ENCODE data around the gene FAM228B. TPM values are rescaled to one million over a fixed set of nuclear protein-coding genes. Genes with fewer than 3 reads are reported as not detected.
"Not testable (repeated sequence)": the region's sequence is repeated elsewhere in the genome, so short reads cannot be mapped to it uniquely, and the experiment has no call there.

FAM228B gene
- polyA plus RNA-seq, 1 donor = 12.6 TPM

DNA sequence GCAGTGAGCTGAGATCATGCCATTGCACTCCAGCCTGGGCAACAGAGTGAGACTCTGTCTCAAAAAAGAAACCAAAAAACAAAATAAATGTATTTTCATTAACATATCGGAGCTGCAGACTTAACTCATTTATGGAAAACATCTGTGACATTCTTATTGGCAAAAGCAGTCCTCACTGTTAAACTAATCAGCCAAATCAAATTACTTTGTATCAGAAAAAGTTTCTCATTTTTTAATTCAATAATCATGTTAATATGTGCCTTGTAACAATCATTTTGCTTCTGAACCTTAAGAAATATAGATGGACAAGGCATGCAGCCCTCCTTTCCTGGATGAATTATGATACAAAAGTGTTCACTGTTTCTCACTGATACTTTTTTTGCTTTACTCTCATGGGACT, 20.6 kb upstream of the FAM228B start:
- DNase-seq (ENCODE audit: low read depth) = no peak

DNA sequence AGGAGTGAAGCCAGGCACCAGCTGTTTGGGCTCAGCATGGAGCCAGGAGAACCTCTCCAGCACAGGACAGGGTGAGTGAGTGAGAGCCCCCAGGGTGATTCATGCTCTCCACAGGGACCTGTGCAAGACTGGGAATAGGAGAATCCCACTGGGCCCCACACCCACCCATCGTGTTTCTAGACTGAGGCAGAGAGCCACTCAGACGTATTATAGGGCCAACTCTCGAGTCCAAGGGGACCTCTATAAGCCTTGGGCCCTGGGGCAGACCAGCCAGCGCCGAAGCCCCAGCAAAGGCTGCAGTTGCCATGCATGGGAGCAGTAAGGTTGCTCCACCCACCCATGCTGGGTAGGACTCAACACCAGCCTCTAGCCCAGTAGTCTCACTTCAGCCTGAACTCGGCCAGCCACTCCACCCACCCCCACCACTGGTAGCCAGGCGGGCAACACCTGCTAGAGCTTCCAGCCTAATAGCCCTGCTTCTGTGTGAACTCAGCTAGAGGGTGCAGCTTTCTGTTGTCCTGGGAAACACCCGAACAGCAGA, 19.1 kb upstream of the FAM228B start:
- DNase-seq (ENCODE audit: low read depth) = no peak

DNA sequence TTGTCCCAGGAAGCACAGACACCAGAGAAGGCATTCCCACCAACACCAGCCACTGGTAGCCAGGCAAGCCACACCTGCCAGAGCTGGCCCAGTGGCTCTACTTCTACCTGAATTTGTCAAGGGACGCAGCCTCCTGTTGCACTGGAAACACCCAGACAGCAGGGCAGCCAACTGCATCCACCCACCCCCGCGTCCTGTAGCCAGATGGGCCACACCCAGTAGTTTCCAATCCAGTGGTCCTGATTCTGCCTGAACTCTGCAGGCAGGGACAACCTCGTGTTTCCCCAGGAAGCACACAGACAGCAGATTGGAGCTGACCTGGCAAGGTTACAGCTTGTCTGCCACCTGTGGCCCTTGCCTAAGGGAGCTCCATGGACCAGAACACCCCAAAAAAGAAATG, 18.4 kb upstream of the FAM228B start:
- no peak for DNase-seq (ENCODE audit: low read depth)

DNA sequence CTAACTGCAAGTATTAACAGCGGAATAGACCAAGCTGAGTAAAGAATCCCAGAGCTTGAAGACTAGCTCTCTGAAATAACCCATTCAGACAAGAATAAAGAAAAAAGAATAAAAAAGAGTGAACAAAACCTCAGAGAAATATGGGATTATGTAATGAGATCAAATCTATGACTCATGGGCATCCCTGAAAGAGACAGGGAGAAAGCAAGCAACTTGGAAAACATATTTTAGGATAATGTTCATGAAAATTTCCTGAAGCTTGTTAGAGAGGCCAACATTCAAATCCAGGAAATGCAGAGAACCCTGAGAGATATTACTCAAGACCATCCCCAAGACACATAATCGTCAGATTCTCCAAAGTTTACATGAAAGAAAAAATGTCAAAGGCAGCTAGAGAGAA, 17.5 kb upstream of the FAM228B start:
- no peak for DNase-seq (ENCODE audit: low read depth)

DNA sequence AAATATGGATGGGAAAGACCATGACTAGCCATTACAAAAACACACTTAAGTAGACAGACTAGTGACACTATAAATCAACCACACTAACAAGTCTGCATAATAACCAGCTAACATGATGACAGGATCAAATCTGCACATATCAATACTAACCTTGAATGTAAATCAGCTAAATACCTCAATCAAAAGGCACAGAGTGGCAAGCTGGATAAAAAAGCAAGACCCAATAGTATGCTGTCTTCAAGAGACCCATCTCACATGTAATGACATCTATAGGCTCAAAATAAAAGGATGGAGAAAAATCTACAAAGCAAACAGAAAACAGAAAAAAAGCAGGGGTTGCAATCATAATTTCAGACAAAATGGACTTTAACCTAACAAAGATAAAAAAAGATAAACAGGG, 16.5 kb upstream of the FAM228B start:
- no peak for DNase-seq (ENCODE audit: low read depth)

DNA sequence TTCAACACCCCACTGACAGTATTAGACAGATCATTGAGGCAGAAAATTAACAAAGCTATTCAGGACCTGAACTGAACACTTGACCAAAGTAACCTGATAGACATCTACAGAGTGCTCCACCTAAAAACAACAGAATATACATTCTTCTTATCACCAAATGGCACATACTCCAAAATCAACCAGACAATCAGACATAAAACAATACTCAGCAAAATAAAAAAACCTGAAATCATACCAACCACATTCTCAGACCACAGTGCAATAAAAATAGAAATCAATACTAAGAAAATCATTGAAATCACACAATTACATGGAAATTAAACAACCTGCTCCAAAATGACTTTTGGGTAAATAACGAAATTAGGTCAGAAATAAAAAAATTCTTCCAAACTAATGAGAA, 15.9 kb upstream of the FAM228B start:
- no peak for DNase-seq (ENCODE audit: low read depth)

DNA sequence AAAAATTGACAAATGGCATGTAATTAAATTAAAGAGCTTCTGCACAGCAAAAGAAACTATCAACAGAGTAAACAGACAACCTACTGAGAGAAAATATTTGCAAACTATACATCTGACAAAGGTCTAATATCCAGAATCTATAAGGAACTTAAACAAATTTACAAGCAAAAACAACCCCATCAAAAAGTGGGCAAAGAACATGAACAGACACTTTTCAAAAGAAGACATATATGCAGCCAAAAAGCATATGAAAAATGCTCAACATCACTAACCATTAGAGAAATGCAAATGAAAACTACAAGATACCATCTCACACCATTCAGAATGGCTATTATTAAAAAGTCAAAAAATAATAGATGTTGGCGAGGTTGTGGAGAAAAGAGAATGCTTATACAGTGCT, 13.8 kb upstream of the FAM228B start:
- DNase-seq (ENCODE audit: low read depth) = not testable (repeated sequence)

DNA sequence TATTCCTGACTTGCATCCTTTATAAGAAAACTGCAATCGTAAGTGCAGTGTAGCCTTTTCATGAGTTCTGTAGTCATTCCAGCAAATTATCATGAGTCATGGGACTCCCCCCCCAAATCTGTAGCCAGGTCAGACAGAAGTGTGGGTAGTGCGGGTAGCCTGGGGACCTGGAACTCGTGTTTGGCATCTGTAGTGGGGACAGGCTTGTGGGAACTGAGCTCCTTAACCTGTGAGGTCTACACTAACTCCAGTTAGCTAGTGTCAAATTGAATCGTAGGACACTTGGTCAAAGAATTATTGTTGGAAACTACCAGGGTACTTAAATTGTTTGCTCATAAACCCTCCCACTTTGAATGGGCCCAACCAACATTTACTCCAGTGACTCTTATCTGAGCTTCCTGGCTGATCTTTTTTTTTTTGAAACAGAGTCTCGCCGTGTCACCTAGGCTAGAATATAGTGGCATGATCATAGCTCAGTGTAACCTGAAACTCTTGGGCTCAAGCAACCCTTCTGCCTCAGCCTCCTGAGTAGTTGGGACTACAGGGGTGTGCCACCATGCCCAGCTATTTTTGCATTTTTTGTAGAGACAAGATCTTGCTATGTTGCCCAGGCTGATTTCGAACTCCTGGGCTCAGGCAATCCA, 12.5 kb upstream of the FAM228B start:
- DNase-seq (ENCODE audit: low read depth) = no peak

DNA sequence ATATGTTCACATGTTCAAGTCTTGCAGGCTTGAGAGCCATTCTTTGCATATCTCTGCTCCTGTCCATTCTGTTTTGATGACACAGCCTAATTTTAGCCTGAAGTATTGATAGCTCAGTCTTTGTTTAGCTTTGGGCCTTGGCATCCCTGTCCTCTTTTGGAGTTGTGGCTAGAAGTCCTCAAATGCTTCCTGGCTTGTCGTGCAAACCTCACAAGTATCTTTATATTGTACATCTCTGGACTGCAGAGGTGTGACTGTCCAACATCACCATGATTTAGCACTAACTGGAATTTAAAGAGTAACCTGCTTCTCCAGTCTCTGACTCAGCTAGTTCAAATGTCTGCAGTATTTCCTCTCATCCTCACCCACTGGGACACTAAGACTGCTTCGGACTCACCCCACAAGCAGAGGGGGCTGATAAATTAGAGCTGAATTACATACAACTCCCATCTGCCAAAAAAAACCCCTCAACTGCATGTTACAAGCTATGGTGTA, 11.8 kb upstream of the FAM228B start:
- no peak for DNase-seq (ENCODE audit: low read depth)

DNA sequence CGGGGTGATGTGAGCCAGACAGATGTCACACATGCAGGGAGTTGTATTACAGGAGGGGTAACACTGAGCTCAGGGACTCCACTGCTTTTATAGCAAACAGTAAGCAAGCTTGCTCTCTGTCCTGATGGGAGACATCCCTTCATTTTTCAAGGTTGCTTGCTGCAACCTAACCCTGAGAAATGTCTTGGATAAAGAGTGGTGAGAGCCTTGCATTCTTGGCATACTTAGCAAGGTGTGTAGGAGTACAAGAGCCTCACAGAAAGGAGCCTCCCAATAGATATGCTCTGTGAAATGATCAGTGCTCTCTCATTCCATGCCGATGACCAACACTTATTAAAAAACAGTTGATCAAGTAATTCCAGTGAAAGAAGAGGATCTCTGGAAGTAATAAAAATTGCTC, 8.2 kb upstream of the FAM228B start:
- DNase-seq (ENCODE audit: low read depth) = no peak

DNA sequence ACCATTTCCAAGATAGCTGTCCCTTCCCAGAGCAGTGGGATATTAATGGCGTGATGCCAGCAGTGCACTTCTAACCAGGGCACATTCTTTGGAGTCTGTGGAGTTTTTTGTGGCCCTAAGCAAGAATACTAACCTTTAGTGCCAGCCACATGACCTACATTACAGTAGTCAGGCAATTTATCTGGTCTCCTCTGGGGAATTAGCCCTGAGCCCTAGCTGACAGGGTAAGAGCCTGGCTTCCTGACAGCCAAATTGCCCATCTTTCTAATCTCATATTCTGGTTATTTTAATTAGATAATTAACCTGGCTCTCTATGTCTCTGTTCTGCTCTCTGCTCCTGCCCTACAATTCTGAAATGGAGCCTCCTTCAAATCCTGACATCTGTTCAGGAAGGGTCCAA, 5.4 kb upstream of the FAM228B start:
- DNase-seq (ENCODE audit: low read depth) = no peak

DNA sequence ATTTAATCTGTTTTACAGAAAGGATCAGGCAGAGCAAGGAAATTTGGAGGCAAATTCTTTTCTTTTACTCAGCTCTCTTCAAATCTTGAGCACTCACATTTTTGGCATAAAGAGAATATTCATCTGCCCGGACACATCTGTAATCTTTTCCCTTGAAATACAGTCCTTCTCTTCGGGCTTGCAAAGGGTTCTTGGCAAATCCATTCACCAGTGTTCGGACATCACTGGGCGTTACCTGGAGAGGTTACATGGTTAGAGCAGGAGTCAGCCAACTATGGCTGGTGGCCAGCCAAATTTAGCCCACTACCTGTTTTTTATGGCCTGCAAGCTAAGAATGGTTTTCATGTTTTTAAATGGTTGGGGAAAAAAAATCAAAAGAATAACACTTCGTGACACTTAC, 2.2 kb upstream of the FAM228B start:
- no peak for DNase-seq (ENCODE audit: low read depth)

DNA sequence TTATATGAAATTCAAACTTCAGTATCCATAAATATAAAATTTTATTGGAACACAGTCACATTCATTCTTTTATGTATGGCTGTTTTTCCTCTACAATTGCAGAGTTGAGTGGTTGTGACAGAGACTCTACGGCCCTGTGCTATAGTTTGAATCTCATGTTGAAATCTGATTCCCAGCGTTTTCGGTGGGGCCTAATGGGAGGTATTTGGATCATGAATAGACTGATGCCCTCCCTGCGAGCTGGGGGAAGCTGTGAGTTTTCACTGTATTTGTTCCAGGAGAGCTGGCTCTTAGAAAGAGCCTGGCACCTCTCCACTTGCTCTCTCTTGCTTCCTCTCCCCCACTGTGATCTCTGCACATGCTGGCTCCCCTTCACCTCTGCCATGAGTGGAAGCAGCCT, 1.8 kb upstream of the FAM228B start:
- no peak for DNase-seq (ENCODE audit: low read depth)

DNA sequence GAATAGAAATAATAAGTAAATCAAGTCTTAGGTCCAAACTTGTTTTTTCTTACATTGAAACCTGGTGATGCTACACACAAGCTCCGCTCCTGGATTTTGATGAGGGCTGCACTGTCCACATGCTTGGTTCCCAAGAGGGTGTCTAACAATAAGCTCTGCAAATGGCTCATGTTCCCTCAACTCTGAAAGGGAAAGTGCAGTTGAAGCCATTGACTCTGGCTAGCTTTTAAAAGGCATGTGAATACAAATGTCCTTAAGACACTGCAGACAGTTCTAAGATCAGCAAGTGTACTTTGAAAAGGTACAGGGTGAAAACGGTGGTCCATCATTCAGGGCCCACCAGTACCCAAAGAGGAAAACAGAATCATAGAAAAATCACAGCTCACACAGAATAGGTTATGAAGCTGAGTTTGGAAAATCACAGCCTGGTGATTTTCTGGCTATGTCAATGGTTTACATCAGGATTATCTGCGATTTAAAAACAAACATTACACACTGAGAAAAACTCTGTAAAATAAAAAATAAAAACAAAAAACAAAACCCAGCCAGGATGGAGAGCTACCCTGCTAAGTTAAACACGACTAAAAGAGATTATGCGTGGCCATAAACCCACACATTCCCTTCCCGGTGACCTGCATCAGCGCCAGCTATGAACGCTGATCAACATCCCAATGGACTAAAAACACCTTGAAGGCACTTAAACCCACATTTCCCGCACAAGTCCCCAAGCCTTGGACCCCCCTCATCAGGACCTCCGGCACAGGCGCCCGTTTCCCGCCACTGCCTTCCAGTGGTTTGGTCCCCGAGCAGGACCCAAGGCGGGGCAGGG, 689 bp upstream of the FAM228B start:
- DNase-seq (ENCODE audit: low read depth) = no peak

DNA sequence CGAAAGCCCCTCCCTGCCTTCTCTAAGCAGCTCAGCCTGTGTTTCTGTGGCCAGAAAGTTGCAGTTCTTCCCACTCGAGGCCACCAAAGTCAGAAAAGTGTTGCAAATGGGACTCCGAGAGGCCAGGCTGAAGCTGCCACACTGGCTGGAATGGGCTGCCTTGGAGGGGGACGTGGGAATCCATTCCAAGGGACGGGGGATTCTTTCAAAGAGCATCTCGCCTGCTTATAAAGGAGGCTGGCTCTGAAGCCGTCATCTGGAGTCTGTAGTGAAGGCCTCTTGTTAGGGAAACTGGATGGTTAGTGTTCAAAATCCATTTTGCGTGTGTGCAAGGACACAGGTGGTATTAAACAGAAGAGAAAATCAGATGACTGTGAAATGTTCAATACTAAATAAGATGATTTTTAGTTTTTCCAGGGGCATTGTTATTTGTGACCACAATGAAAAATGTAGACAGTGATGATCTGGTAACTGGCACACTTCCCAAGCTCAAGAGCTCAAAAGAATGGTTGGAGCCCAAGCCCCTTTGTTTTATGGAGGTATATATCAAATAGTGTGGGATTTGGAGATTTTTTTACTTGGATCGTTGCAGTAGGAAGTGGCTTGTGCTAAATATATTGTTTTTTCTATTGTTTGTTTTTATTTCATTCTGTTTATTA, 782 bp downstream of the FAM228B start:
- no peak for DNase-seq (ENCODE audit: low read depth)

DNA sequence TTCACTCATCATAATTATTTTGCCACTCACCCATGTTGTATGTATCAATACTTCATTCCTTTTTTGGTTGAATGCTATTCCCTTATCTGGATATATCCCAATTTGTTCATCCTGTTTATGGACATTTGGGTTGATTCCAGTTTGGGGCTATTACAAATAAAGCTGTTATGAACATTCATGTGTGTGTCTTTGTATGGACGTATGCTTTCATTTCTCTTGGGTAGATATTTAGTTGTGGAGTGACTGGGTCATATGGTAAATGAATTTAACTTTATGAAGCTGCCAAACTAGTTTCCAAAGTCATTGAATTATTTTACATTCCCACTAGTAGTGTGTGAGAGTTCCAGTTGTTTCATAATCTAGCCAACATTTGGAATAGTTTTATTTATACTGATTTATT, 2.7 kb downstream of the FAM228B start:
- no peak for DNase-seq (ENCODE audit: low read depth)

DNA sequence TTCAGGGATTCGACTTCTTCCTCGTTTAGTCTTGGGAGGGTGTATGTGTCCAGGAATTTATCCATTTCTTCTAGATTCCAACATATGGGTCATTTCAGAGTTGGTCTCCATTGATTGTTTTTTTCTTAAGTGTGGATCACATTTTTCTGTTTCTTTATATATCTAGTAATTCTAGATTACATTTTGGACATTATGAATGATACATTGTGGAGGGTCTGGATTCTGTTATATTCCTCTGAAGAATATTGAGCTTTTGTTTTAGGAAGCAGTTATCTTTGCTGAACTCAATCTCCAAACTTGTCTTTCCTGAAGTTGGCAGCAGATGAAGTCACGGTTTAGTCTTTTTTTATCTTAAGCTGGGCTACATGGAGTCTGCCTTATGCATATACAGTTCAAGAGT, 9.3 kb downstream of the FAM228B start:
- DNase-seq (ENCODE audit: low read depth) = no peak

DNA sequence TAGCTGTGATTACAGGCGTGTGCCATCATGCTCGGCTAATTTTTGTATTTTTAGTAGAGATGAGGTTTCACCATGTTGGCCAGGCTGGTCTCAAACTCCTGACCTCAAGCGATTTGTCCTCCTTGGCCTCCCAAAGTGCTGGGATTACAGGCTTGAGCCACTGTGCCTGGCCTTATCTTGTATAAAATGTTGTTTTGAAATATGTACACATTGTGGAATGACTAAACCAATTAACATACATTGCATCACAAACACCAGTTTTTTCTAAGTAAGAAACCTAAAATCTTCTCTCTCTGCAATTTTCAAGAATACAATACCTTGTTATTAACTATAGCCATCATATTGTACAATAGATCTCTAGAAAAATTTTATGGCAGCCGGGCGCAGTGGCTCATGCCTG, 17.0 kb downstream of the FAM228B start:
- DNase-seq (ENCODE audit: low read depth) = not testable (repeated sequence)

DNA sequence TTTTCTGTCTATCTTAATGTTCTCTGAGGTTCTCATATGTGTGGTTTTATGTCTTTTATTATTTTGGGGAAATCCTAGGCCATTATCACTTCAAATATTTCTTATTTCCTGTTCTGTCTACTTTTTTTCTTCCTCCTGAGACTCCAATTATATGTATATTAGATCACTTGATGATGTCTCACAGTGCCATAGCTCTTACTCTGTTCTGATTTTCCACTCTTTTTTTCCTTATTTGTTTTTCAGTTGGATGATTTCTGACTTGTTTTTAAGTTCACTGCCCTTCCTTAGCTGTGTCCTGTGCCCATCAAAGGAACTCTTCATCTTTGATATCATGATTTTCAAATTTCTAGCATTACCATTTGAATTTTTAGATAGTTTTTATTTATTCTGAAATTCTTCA, 24.1 kb downstream of the FAM228B start:
- no peak for DNase-seq (ENCODE audit: low read depth)

DNA sequence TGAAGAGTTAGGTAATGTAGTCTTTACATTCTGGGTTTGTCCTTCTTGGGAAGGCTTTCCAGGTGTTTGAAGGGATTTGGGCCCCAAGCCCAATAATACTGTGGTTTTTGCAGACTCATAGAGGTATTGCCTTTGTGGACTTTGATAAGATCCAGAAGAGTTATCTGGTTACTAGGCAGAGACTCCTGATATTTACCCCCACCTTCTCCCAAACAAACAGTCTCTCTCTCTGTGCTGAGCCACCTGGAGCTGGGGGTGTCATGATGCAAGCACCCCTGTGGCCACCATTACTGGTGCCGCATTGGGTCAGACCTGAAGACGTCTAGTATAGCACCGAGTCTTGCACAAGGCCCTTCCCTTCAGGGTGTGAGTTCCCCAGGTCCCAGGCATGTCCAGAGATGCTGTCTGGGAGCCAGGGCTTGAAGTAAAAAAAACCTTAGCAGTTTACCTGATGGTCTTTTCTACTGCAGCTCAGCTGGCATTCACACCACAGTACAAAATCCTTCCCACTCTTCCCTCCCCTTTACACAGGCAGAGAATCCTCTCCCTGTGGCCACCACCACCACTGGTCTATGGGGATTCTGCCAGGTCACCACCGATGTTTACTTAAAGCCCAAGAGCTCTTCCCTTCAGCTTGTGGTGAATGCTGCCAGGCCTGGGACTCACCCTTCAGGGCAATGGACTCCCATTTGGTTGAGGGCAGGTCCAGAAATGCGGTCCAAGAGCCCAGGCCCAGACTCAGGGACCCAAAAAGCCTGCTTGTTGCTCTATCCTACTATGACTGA, 29.3 kb downstream of the FAM228B start:
- DNase-seq (ENCODE audit: low read depth) = no peak

DNA sequence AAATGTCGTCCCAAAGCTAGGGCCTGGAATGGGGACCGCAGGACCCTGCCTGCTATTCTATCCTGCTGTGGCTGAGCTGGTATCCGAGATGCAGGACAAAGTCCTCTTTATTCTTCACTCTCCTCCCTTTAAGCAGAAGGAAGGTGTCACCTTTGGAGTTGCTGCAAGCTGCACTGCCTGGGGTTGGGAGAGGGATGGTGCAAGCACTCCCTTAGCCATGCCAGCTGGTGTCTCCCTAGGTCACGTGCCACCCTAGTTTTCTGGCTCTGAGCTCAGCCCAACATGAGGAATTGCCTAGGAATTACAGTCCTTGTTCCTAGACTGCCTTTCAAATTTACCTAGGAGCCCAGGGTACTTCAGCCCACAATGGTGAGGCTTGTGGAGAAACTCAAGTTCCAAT, 30.2 kb downstream of the FAM228B start:
- no peak for DNase-seq (ENCODE audit: low read depth)

DNA sequence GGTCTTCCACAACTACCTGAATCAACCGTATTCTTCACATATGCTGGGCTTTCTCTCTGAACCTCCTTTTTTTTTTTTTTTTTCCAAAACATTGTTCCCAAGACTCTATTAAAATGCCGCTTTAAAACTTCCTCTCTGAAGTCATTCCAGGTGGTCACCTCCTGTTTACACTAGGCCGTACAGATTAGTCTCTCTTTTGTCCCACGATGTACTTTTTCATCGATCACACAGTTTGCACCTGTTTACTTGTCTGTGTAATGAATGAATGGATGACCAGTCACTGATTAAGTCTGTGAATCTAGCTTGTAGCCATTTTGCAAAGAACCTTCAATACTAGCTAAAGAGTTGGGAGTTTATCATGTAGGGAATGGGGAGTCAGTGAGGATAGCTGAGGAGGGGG, 34.9 kb downstream of the FAM228B start:
- DNase-seq (ENCODE audit: low read depth) = no peak

Data from forelimb muscle (tissue), 1 donor.